CD14-positive monocyte (primary cell): Measurements from ENCODE around the gene LYG2. TPM values are rescaled to one million over a fixed set of nuclear protein-coding genes. Genes with fewer than 3 reads are reported as not detected.
A peak's percentile ranks its signal among the peaks of the same experiment; 100 is the strongest.

Experiments used
- DNase-seq, 3 donors: peaks; one replicate each; pipeline ENCODE4 v3.0.0-alpha.2; 2011 to 2022
- H2AFZ ChIP-seq: 2 replicates; pipeline ENCODE4 v1.6.0; 2012; ENCODE audit warnings: mild to moderate bottlenecking, low read depth, low read length, inconsistent platforms; ENCODE audit not compliant: insufficient read depth, poor library complexity, severe bottlenecking
- H3K27ac ChIP-seq, 2 donors: 1 replicate in 1 of 2; 2 replicates in 1 of 2; pipeline ENCODE4 v1.5.1; 2012 to 2013; ENCODE audit warnings: low read length in 2 of 2, control low read depth in 1 of 2, inconsistent platforms in 1 of 2, low read depth in 1 of 2, mild to moderate bottlenecking in 1 of 2
- H3K27me3 ChIP-seq, 2 donors: one replicate each; pipeline versions ENCODE4 v1.6.0 to v1.6.1; 2011 to 2013; ENCODE audit warnings: low read length in 2 of 2; ENCODE audit not compliant: control insufficient read depth in 2 of 2, insufficient read depth in 2 of 2
- H3K36me3 ChIP-seq, 2 donors: replicated peaks in 1 of 2; 1 replicate in 1 of 2; 2 replicates in 1 of 2; pipeline versions ENCODE4 v1.5.1 to v1.6.1; 2012 to 2013; ENCODE audit warnings: low read length in 2 of 2, control low read depth in 1 of 2, inconsistent platforms in 1 of 2, mild to moderate bottlenecking in 1 of 2; ENCODE audit not compliant: insufficient read depth in 2 of 2, control insufficient read depth in 1 of 2
- H3K4me1 ChIP-seq, 2 donors: 1 replicate in 1 of 2; 2 replicates in 1 of 2; pipeline versions ENCODE4 v1.5.1 to v1.6.1; 2012 to 2013; ENCODE audit warnings: low read length in 2 of 2, control low read depth in 1 of 2, inconsistent platforms in 1 of 2, mild to moderate bottlenecking in 1 of 2, moderate library complexity in 1 of 2; ENCODE audit not compliant: insufficient read depth in 2 of 2, control insufficient read depth in 1 of 2
- H3K4me2 ChIP-seq: replicated peaks from 2 replicates; pipeline ENCODE3; 2012; ENCODE audit warnings: low read length, moderate library complexity, mild to moderate bottlenecking; ENCODE audit not compliant: poor library complexity, severe bottlenecking; ENCODE audit errors: extremely low read depth
- H3K4me3 ChIP-seq, 3 experiments: fragments of 200-600 bp in 1 of 3; sonication (generic) in 1 of 3; replicated peaks in 1 of 3; 1 replicate in 2 of 3; 2 replicates in 1 of 3; pipeline ENCODE4 v1.5.1; 2011 to 2013; ENCODE audit warnings: low read length in 3 of 3, mild to moderate bottlenecking in 3 of 3, control low read depth in 2 of 3, low read depth in 2 of 3, inconsistent platforms in 1 of 3, moderate library complexity in 1 of 3
- H3K79me2 ChIP-seq: 2 replicates; pipeline ENCODE4 v1.6.0; 2012; ENCODE audit warnings: mild to moderate bottlenecking, control low read depth, inconsistent platforms, low read length, moderate library complexity; ENCODE audit not compliant: insufficient read depth
- H3K9ac ChIP-seq: 2 replicates; pipeline ENCODE4 v1.6.0; 2017; ENCODE audit warnings: low read length, mild to moderate bottlenecking; ENCODE audit not compliant: insufficient read depth, poor library complexity, severe bottlenecking
- H3K9me3 ChIP-seq, 2 donors: replicated peaks in 1 of 2; 1 replicate in 1 of 2; 2 replicates in 1 of 2; pipeline versions ENCODE4 v1.5.1 to v1.6.1; 2012 to 2013; ENCODE audit warnings: low read length in 2 of 2, control low read depth in 1 of 2; ENCODE audit not compliant: control insufficient read depth in 1 of 2, insufficient read depth in 1 of 2
- H4K20me1 ChIP-seq: 2 replicates; pipeline ENCODE4 v1.6.0; 2012; ENCODE audit warnings: mild to moderate bottlenecking, low read length, control low read depth, moderate library complexity; ENCODE audit not compliant: insufficient read depth
- H3K27ac Mint-ChIP-seq, 7 donors: one replicate each; pipeline ENCODE4 v1.8.0; 2020; ENCODE audit warnings: mild to moderate bottlenecking in 7 of 7, mixed read lengths in 7 of 7, moderate library complexity in 6 of 7, inconsistent platforms in 2 of 7
- H3K27me3 Mint-ChIP-seq, 3 donors: one replicate each; pipeline ENCODE4 v1.8.0; 2021 to 2022; ENCODE audit warnings: low read depth in 3 of 3, mild to moderate bottlenecking in 3 of 3, mixed read lengths in 3 of 3, moderate library complexity in 3 of 3, inconsistent platforms in 1 of 3
- H3K36me3 Mint-ChIP-seq, 2 donors: one replicate each; pipeline ENCODE4 v1.8.0; 2020; ENCODE audit warnings: mixed read lengths in 2 of 2, inconsistent platforms in 1 of 2, mild to moderate bottlenecking in 1 of 2
- H3K4me1 Mint-ChIP-seq: one replicate; pipeline ENCODE4 v1.8.0; 2020; ENCODE audit warnings: mild to moderate bottlenecking, mixed read lengths
- H3K4me3 Mint-ChIP-seq, 2 donors: one replicate each; pipeline ENCODE4 v1.8.0; 2020; ENCODE audit warnings: mild to moderate bottlenecking in 2 of 2, mixed read lengths in 2 of 2, moderate library complexity in 1 of 2
- H3K9me3 Mint-ChIP-seq, 7 donors: one replicate each; pipeline ENCODE4 v1.8.0; 2020 to 2022; ENCODE audit warnings: mixed read lengths in 7 of 7, mild to moderate bottlenecking in 6 of 7, moderate library complexity in 6 of 7, inconsistent platforms in 2 of 7
- CTCF ChIP-seq: fragments of 200-600 bp; IDR thresholded peaks from one replicate; pipeline ENCODE4 v1.8.0; 2022; ENCODE audit warnings: antibody characterized with exemption, mild to moderate bottlenecking
- WGBS: methylation state at CpG from one replicate; pipeline ENCODE4 v1.1.5; 2013; ENCODE audit warnings: missing lambda C conversion rate; ENCODE audit not compliant: insufficient coverage; 5-methylcytosine and 5-hydroxymethylcytosine counted together
- intact Hi-C, 2 donors: fragments of 100-400 bp; cut with micrococcal nuclease; formaldehyde crosslinking; loops; one replicate each; pipeline versions ENCODE4 v1.15.0 to v1.15.1; 2023
- polyA plus RNA-seq, 3 donors: library from polyadenylated mRNA; depleted of rRNA in 1 of 3; unstranded in 2 of 3; stranded (reverse) in 1 of 3; fragments of 300-500 nt in 2 of 3; fragments of >200 nt in 1 of 3; fragmentation: Illumina TruSeq in 2 of 3; gene quantifications; 1 replicate in 2 of 3; 2 replicates in 1 of 3; pipeline ENCODE4 v1.2.3, GENCODE V29; 2012 to 2021

The LYG2 gene
- polyA plus RNA-seq, 3 donors = not detected

DNA sequence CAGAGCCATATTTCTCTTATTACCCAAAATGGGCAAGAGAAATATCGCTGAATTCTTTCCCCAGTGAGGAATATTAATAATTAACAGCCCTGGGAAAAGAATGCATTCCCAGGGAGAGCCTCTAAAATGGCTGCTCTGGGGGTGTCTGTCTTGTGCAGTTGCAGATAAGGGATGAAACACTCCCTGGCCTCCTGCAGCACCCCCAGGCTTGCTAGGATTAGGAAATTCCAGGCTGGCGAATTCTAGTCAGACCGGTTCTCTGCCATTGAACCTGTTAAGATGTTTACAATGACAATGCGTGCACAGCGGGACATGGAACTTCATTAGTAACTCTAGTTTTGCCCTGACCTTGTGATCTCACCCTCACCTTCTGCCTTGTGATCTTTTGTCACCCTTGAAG, 50.0 kb downstream of the LYG2 start:
- no peaks in the 10 kb centered on the region for H3K79me2 ChIP-seq
- peaks cover 0 to 2% (median 1%) of the 10 kb centered on the region in 3 donors for H3K27me3 Mint-ChIP-seq
- intact Hi-C loops = no loop called here
- H3K9me3 Mint-ChIP-seq = peaks cover 7 to 29% (median 22%) of the 10 kb centered on the region in 7 donors
- H3K4me1 ChIP-seq = no peaks in the 10 kb centered on the region
- no peak for DNase-seq
- H3K27me3 ChIP-seq = no peaks in the 10 kb centered on the region
- no peak overlapping the region for H3K27ac Mint-ChIP-seq
- H3K4me1 Mint-ChIP-seq = no peaks in the 10 kb centered on the region
- no peak overlapping the region for H3K9ac ChIP-seq
- TF ChIP-seq CTCF = no peak
- H4K20me1 ChIP-seq = no peaks in the 10 kb centered on the region
- no peak overlapping the region for H3K4me3 Mint-ChIP-seq
- 95% methylated on average over 4 of the region's 5 CpGs for WGBS
- H3K9me3 ChIP-seq = peaks cover 9 to 14% of the 10 kb centered on the region in 2 donors
- H3K27ac ChIP-seq = no peak overlapping the region
- H3K36me3 ChIP-seq = no peaks in the 10 kb centered on the region
- H3K36me3 Mint-ChIP-seq = peaks cover 4 to 20% of the 10 kb centered on the region in 2 donors
- H3K4me3 ChIP-seq = no peak overlapping the region
- no peak overlapping the region for H3K4me2 ChIP-seq
- no peak overlapping the region for H2AFZ ChIP-seq

DNA sequence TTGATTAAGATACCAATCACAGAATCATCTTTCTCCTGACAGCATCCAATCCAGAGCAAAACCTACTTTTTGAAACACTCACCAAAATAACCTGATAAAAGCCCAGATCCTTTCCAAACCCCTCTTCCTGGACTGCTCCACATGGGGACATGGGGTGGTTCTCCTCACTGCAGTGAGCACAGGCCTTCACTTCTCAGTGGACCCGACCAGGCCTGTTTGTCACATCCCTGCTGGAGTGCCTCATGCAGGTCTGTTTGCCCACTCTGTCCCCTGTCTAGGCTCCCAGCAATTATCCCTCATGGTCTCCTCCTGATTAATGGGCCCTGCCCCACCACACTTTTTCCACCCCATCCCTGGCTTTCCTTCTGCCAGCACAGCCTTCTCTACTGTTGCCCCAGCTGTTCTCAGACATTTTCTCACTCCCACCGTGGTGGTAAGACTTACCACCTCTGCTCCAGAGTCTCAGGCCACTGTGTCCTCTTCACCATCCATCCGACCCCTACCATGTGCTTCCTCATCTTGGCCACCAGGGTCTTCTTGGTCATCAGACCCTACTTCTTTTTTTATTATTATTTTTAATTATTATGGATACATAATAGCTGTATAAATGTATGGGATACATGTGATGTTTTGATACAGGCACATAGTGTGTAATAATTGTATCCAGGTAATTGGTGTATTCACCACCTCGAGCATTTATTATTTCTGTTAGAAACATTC, 53.3 kb downstream of the LYG2 start:
- no peak overlapping the region for H3K4me3 Mint-ChIP-seq
- peaks cover 11 to 17% of the 10 kb centered on the region in 2 donors for H3K36me3 Mint-ChIP-seq
- H3K9me3 ChIP-seq = peaks cover 9 to 14% of the 10 kb centered on the region in 2 donors
- no peak overlapping the region for H3K4me3 ChIP-seq
- no peak overlapping the region for H3K9ac ChIP-seq
- peaks cover 0 to 1% (median 0%) of the 10 kb centered on the region in 3 donors for H3K27me3 Mint-ChIP-seq
- H3K9me3 Mint-ChIP-seq = peaks cover 4 to 24% (median 20%) of the 10 kb centered on the region in 7 donors
- H3K4me2 ChIP-seq = no peak overlapping the region
- intact Hi-C loops = no loop called here
- peak; percentile 16 for TF ChIP-seq CTCF
- H3K36me3 ChIP-seq = peaks cover 10 to 15% of the 10 kb centered on the region in 2 donors
- no peak overlapping the region for H3K27ac ChIP-seq
- H3K27ac Mint-ChIP-seq = peak overlapping the region in 2 of 7 donors; percentile 26 to 61
- WGBS = 84% methylated on average over 3 of the region's 4 CpGs
- H2AFZ ChIP-seq = no peak overlapping the region
- peaks cover 9% of the 10 kb centered on the region for H3K4me1 Mint-ChIP-seq
- no peaks in the 10 kb centered on the region for H3K4me1 ChIP-seq
- no peak for DNase-seq
- no peaks in the 10 kb centered on the region for H3K27me3 ChIP-seq
- H3K79me2 ChIP-seq = no peaks in the 10 kb centered on the region
- no peaks in the 10 kb centered on the region for H4K20me1 ChIP-seq
